A549 (cell line): ENCODE measurements around the gene CETN1.

Source experiments
- EHMT2 ChIP-seq: fragments of 200-600 bp; sonication (generic); IDR thresholded peaks from 2 replicates; pipeline ENCODE4 v1.6.1; 2016; ENCODE audit warnings: antibody characterized with exemption, low read depth, mild to moderate bottlenecking, moderate library complexity
- MAFK ChIP-seq: fragments of 450-650 bp; IDR thresholded peaks from 2 replicates; pipeline ENCODE4 v1.6.1; 2014; ENCODE audit not compliant: partially characterized antibody
- MYC ChIP-seq: IDR thresholded peaks from 2 replicates; pipeline ENCODE4 v1.6.1; 2012; ENCODE audit warnings: mild to moderate bottlenecking, inconsistent platforms, low read length, improper control_type of control experiment, borderline replicate concordance
- POLR2A ChIP-seq: IDR thresholded peaks from 2 replicates; pipeline ENCODE4 v1.6.1; 2012; ENCODE audit warnings: mild to moderate bottlenecking, low read length
- RAD21 ChIP-seq, 2 experiments: fragments of >200 bp in 1 of 2; sonication (Bioruptor Twin) in 1 of 2; formaldehyde crosslinking in 1 of 2; IDR thresholded peaks in 1 of 2; conservative IDR thresholded peaks in 1 of 2; 2 replicates in 1 of 2; 3 replicates in 1 of 2; pipeline ENCODE4 v1.6.1; 2012 to 2018; ENCODE audit warnings: inconsistent platforms in 1 of 2
- RCOR1 ChIP-seq: fragments of 150-350 bp; IDR thresholded peaks from 2 replicates; pipeline ENCODE4 v1.6.1; 2014; ENCODE audit warnings: antibody characterized with exemption, low read length, low read depth
- TF ChIP-seq, protein P1 (sequence below): fragments of >200 bp; sonication (Bioruptor Twin); formaldehyde crosslinking; IDR thresholded peaks from 3 replicates; pipeline ENCODE4 v1.5.1; 2016

DNA sequence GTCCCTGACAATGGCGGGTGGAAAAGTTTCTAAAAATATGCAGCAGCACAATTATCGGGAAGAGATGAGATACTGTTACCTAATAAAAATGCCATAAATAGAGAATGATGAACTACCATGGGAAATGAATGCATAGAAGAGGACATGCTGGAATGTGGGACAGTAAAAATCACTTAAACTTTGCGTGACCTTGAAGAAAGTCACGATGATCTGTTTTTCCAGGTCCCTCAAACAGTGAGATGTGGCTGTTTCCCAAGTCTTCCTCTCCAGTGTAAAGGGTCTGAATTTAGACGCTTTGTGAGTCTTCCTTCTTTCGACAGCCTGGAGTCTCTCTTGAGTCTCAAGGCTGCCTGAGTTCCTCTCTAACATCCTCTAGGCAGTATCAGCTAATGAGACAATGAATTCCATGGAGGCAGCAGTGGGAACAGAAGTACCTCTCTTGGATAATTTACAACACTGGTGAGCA, 18.0 kb downstream of the CETN1 start:
- TF ChIP-seq, protein P1, sequence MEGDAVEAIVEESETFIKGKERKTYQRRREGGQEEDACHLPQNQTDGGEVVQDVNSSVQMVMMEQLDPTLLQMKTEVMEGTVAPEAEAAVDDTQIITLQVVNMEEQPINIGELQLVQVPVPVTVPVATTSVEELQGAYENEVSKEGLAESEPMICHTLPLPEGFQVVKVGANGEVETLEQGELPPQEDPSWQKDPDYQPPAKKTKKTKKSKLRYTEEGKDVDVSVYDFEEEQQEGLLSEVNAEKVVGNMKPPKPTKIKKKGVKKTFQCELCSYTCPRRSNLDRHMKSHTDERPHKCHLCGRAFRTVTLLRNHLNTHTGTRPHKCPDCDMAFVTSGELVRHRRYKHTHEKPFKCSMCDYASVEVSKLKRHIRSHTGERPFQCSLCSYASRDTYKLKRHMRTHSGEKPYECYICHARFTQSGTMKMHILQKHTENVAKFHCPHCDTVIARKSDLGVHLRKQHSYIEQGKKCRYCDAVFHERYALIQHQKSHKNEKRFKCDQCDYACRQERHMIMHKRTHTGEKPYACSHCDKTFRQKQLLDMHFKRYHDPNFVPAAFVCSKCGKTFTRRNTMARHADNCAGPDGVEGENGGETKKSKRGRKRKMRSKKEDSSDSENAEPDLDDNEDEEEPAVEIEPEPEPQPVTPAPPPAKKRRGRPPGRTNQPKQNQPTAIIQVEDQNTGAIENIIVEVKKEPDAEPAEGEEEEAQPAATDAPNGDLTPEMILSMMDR, result no peak
- TF ChIP-seq POLR2A (no peak), MAFK (no peak), RAD21 (conservative IDR thresholded peaks at IDR 0.05 in 1 of 2, IDR thresholded peaks at IDR 0.05 in 1 of 2) (no peak), RCOR1 (no peak), MYC (no peak), EHMT2 (no peak)
